GM18526 (cell line): Measurements from ENCODE around the gene FFAR4.

Experiments
- POLR2A ChIP-seq: IDR thresholded peaks from 3 replicates; pipeline ENCODE4 v1.6.1; 2011; ENCODE audit not compliant: insufficient read length; ENCODE audit errors: extremely low read depth

The FFAR4 gene

DNA sequence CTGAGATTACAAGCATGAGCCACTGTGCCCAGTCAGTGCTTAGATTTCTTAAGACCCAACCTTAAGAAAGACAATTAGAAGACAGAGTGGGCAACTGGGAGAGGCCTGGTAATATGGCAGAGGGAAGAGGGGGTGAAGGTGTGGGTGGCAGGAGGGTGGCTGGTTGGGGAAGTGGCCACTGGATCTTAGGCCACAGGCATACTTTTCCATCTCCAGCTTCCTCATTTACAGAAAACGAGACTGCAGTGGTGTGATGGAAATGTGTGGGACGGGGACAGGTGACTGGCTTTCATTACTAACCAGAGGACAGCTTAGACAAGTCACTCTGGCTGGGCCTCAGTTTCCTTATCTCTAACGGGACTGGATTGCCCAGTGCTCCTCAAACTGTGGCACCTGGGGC lies 1.0 kb upstream of the FFAR4 start:
- TF ChIP-seq POLR2A: no peak

DNA sequence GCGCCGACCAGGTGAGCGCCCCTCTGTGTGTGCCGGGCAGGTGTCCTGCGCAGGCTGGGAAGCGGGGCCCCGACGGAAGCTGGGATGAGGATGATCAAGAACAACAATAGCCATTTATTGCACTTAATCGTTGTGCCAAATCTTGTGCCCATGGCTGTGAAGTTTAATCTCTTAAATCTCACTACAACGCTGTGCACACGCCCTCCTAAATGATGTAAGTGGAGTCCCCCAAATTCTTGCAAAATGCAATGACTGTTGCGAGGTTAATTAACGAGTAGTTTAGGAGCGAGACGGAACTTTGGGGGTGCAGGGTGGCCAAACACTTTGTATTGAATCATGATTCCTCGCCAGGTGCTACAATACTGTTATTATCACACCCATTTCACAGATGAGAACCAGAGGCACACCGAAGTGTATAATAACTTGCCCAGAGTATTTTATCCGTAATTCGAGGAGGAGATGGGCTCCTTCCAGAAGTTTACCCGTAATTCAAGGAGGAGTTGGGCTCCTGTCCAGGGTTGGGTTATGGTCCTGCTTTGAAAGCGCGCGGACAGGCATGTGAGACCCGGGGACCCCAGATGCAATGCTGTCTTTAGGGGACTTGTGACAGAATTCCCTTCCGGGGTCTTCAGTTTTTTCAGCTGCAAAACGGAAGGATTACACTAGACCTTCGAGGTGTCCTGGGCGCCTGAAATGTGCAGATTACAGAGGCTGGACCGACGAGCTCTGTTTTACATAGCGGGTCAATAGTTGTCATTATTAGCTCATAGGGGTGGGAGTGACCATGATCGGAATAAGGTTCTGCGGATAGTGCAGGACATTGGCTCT lies 1.0 kb downstream of the FFAR4 start:
- TF ChIP-seq POLR2A: no peak

DNA sequence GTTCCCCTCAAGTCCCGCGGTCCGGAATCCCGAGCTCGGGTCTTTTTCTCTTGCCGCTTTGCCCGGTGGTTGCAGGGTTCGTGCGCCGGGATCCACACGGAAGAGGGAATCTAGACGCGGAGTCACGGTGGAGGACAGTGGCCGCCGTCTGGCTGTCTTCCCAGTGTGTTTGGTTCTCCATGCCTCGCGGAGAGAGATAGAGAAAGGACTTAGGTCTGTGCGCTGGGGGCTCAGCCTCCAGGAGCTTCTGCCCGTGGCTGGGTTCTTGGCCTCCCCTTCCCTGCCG lies 1.6 kb downstream of the FFAR4 start:
- TF ChIP-seq POLR2A: no peak

DNA sequence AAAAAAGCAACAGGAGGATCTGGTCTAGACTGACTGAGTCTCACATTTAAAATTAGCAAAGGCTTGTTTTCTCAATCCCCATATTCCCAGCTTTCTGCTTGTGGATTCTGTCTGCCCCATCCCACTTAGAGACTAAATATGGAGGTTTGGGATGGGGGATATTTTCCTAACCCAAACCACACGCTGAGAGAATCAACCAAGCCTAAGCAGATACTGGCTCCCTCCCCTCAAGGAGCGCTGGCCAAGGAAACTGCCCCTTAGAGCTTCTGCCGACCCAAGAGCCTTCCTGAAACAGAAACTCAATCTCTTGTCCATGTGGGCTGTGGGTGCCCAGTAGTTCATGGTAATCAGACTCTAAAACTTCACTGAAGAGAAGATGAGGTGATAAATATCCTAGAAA lies 3.9 kb downstream of the FFAR4 start:
- TF ChIP-seq POLR2A: no peak

DNA sequence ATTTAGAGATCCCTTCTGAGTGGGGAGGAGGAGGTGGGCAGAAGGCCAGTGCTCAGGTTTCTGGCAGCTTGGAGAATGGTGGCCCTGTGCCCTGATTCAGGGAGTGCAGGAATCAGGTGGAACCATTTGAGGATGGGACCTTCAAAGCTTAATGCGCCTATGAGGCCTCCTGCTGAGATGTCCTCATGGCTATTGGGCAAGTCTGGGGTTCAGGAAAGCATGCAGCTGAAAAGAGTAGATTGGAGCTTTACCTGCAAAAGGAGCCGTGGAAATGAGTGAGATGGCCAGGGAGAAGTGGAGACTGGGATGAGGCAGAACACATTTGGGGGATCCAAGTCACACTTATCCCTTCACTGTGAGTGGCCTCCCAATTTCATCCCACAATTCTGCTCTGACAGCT lies 6.1 kb downstream of the FFAR4 start:
- no peak for TF ChIP-seq POLR2A

DNA sequence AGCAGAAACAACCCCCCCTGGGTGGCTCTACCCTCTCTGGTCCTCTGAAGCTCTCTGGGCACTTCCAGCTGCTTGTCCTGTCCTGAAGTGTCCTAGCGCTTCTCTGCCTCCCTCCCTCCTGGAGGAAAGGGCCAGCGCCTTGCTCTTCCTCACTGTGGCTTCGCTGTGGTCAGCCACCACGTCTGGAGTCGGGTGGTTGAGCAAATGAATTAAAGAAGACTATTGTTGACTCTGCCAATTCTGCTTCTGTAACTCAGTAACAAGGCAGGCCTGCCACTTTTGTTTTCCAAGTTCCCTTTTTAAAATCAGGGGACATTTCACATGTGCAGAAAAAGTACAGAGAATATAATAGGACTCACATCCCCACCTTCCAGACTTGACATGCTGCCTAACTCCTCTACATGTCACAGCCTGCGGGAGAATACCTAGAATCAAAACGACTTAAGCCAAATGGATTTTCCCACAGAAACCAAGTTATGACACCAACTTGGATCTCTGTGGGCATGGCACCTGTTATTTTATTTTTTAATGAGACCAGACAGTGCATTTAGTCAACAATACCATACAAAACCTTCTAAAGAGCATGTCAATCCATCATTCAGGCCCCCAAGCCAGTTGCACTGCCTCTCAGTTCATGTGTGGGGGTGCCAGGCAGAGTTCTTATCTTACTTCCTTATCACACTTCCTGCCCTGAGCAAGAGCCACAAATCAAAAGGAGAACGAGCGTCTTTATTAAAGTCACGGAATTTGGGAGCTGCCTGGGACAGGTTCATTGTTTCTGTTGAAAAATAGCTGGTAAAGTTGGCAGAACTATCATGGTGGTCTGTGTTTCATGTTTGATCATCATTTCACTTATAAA lies 6.8 kb downstream of the FFAR4 start:
- no peak for TF ChIP-seq POLR2A

DNA sequence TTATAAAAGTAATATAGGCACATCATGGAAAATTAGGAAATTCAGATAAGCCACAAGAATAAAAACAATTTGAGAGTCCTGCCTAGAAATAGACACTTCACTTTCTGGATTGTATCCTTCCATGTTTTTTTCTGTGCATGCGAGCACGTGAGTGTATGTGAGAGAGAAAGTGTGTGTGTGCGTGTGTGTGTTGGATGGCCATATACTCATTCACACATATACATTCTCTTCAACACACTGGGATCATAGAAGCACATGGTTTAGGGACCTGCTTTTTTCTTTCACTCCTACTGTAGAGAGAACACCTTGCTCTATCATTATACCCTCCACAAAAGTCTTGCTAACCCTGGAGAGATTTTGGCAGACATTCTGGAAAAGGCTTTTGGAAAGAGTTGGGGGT lies 7.5 kb downstream of the FFAR4 start:
- no peak for TF ChIP-seq POLR2A

DNA sequence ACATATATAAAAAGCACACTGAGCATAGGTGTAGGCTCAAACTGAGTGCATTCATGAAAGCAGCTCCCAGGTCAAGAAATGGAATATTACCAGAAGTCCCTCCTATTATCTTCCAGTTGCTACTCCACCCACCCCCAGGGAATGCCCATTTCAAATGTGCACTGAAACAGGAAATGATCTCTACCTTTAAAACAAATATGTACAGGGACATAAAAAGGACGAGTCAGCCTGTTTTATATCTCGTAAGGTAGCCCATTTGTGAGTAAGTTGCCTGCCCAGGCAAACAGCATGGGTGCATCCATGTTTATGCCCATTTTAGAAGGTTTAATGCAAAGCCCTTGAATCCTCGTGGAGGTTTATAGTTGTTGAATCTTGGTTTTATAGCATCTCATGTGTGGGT lies 10.4 kb downstream of the FFAR4 start:
- TF ChIP-seq POLR2A: no peak

DNA sequence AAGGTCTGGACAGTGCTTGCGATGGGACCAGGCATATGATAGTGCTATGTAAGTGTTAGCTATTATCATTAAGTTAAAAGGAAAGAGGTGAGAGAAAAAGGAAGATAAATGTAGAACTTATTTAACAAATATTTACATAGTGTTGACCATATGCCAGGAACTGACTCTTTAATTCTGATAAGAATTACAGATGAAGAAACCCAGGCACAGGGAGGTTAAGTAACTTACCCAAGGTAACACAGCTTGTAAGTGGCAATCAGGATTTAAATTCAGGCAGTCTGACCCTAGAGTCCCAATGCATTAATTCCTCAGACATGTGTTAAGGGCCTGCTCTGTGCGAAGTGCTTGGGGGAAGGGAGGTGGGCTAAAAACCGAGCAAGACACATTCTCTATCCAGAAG lies 11.1 kb downstream of the FFAR4 start:
- TF ChIP-seq POLR2A: no peak

DNA sequence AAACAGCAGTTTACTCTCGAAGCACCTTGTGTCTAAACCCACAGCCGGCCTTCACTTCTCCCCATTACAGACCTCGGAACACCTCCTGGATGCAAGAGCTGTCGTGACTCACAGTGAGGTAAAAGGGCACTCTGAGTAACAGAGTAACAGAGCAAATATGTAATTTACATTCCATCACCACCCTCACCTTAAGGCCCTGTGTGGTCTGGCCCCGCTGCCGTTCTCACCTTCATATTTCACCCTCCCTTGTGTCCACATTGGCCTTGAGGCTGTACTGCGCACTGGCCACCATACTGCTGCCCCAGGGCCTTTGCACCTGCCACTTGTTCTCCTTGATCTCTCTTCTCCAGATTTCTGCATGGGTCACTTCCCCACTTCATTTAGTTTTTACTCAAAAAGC lies 12.6 kb downstream of the FFAR4 start:
- TF ChIP-seq POLR2A: no peak

DNA sequence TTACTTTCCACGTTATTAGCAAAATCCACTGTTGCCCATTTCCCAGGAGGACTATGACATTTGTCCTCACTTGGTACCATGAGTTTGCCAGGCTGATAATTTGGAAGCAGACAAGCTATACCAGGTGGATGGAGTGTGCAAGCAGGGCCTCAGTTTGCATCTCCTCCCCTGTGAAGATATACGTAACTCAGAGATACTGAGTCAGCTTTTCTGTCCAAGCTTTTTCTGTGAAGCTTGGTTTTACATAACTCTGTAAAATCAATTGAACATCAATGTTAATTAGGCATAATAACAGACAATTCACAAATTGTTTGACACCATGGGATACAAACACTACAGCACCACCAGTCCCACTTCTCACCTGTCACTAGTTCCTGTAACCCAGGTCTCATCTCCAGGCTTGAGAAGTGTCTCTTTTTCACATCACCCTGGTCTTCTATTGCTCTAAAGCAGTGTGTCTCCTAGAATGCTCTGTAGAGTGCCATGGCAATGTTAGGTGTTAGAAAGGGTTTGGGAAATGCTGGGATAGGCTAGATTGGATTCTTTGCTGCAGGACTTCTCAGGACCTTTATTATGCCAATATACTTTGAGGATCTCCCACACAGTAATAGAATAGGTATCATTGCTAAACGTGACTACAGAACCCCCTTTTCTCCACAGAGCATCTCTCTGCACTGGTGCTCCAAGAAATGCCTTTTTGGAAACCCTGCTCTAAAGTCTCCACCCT lies 13.7 kb downstream of the FFAR4 start:
- no peak for TF ChIP-seq POLR2A

DNA sequence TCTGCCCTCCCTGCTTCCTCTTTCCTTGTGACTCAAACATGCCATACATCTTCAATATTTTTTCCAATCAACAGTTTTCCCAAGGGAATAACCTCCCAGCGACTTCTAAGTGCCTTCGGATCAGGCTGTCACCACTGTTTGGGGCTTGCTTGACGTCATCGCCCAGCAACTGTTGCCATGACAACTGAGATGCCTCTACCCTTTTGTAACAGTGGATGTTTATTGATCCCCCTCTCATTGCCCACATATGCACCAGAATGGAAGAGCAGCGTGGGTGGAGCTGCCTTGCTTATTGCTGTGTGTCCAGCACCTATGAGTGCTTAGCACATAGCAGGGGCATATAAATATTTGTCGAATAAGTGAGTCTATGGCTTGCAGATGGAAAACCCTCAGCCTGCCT lies 14.4 kb downstream of the FFAR4 start:
- no peak for TF ChIP-seq POLR2A

DNA sequence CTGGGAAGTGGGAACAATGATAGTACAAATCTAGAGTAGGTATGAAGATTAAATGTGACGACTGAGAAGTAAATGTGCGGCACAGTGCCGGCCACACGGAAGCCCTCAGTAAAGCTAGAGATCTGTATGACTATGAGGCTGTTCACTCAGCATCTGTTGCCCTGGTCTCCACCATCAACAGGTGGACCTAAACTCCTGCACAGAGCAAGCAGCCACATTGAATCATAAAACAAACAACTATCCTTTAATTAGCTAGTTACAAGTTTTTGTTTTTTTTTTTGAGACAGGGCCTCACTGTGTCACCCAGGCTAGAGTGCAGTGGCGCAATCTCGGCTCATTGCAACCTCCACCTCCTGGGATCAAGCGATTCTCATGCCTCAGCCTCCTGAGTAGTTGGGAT lies 18.0 kb downstream of the FFAR4 start:
- no peak for TF ChIP-seq POLR2A

DNA sequence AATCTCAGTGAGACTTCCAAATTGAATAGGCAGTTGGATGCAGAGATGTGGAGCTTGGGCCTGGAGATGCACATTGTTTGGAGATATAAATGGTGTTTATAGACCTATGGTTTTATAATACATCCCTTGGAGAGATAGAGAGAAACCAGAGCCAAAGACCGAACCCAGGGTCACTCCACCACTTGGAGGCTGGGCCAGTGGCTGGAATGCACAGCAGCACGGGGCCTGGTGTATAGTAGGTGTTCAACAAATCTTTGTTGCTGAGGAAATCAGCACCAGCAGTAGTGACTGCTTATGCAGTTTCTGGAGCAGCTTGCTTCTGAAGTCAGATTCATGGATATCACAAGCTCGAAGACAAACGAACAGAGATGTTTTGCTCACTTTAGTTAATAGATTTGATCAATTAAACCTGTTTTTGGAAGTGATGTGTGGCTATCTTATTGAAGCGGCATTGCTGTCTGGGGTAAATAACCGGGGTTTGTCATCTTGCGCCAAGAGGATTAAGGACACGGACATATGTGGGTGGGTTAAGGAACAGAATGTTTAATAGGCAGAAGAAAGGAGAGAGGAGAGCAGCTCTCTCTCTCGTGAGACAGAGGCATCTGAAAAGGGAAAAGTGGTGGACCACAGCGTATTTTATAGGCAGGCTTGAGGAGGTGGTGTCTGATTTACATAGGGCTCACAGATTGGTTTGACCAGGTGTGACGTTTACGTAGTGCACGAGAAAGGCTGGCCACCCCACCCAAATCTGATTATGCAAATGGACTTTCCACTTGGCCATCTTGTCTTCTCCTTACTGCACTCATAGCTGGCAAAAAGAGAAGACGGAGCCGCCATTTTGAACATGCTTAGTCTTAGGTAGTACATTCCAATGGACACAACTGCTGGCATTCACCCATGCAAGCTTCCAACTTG lies 23.4 kb downstream of the FFAR4 start:
- TF ChIP-seq POLR2A: no peak

DNA sequence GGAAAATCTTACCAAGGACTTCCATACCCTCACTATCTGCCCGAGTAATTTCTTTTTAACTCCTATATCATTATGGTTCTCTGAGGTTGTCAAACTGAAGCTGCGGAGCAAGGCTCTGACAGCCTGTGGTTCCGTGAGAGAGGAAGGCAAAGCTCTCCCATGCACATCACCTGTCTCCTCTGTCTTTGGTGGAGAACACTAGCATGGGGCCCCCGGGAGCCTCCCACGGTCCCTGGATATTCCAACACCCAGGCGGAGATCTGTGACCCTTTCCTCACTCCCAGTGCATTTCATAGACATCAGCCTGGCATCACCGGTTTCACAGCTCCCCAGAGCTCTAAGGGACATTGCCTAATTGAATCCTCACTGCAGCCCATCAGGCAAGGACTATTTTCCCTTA lies 24.2 kb downstream of the FFAR4 start:
- TF ChIP-seq POLR2A: no peak
